GM18909 (cell line): ENCODE results near the gene MRRF.

Experiments used
- ATAC-seq: cut with Tn5 transposase; IDR thresholded peaks from one replicate; pipeline ENCODE4 v1.9.1; 2021; ENCODE audit warnings: mild to moderate bottlenecking; ENCODE audit not compliant: unreplicated experiment, poor library complexity

Gene MRRF

GRCh38 chr9:122264360-122265148 lies at the start of gene MRRF, which contains the start of gene RBM18:
Gene MRRF, plus strand, starts transcription at chr9:122264882. Its CDS starts 6,010 bp downstream, at chr9:122270892.
Gene RBM18, minus strand, starts transcription at chr9:122264840. Its CDS starts 3,348 bp downstream, at chr9:122261492.
- peak; percentile 85 for ATAC-seq

- no peak for ATAC-seq
Observed at GRCh38 chr9:122215663-122216062, 49.0 kb upstream of the MRRF start.

GRCh38 chr9:122216138-122216797 lies 48.4 kb upstream of the MRRF start:
- ATAC-seq = no peak

GRCh38 chr9:122216798-122217418 lies 47.8 kb upstream of the MRRF start:
- ATAC-seq = no peak

- no peak for ATAC-seq
Observed at GRCh38 chr9:122217640-122218039, 47.0 kb upstream of the MRRF start.

GRCh38 chr9:122218071-122218934 lies 46.4 kb upstream of the MRRF start:
- ATAC-seq = no peak

- no peak for ATAC-seq
Observed at GRCh38 chr9:122218935-122219855, 45.5 kb upstream of the MRRF start.

- ATAC-seq = no peak
Observed at GRCh38 chr9:122219856-122220672, 44.6 kb upstream of the MRRF start.

- no peak for ATAC-seq
Observed at GRCh38 chr9:122220673-122221182, 44.0 kb upstream of the MRRF start.

GRCh38 chr9:122221183-122221811 lies 43.4 kb upstream of the MRRF start:
- ATAC-seq = no peak

GRCh38 chr9:122222791-122223190 lies 41.9 kb upstream of the MRRF start:
- no peak for ATAC-seq

- ATAC-seq = no peak
Observed at GRCh38 chr9:122223435-122223834, 41.2 kb upstream of the MRRF start.

GRCh38 chr9:122225312-122226141 lies 39.2 kb upstream of the MRRF start:
- no peak for ATAC-seq

- no peak for ATAC-seq
Observed at GRCh38 chr9:122226142-122226757, 38.4 kb upstream of the MRRF start.

GRCh38 chr9:122226758-122227574 lies 37.7 kb upstream of the MRRF start:
- no peak for ATAC-seq

GRCh38 chr9:122227575-122227900 lies 37.1 kb upstream of the MRRF start:
- ATAC-seq = no peak
